Stimulated activated CD4-positive, alpha-beta T cell treated with anti-CD3 and anti-CD28 coated beads, Interleukin-1b, Interleukin-23, amount 100 ng/mL, for 4 hours (primary cell): ENCODE data around the gene MAP7D3.
"Not testable (repeated sequence)": the region's sequence is repeated elsewhere in the genome, so short reads cannot be mapped to it uniquely, and the experiment has no call there.

Experiments
- DNase-seq, 2 donors: peaks; one replicate each; pipeline ENCODE4 v3.0.0-alpha.2; 2020; ENCODE audit warnings: low read depth in 2 of 2

MAP7D3 gene

DNA sequence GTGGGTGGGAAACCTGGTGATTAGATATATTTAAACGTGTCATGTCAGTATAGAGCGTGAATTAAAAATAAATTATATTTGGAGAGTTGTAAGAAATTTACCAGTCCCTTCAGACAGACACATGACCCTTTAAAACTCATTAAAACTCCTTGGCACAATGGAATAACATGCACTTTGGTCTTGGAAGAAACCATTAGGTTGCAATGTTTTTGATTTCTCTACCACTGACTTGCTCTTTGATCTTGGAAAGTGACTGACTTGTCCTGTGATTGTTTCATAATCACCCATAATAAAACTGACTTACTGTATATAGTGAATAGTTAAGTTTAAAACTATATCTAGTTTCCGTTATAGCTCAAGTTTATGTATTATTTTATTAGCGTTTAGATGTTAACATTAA, 68.0 kb downstream of the MAP7D3 start:
- no peak for DNase-seq

DNA sequence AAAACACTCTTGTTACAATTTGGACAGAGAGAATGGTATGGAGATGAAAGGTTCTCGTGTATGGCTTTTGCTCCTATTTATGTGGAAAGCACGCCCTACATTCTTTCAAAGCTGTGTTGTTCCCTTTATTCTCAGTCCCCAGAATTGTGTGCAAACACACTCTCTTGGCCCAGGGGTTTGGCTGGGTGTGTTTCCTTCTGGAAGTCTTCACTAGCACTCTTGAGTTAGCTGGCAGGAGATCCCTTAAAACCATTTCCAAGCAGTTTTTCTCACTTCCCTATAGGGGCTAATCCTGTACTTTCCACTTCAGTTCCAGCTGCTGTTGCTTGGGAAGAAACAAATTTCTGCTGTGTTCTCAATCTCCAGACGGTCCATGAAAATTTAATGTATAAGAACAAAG, 68.8 kb downstream of the MAP7D3 start:
- DNase-seq, result no peak

DNA sequence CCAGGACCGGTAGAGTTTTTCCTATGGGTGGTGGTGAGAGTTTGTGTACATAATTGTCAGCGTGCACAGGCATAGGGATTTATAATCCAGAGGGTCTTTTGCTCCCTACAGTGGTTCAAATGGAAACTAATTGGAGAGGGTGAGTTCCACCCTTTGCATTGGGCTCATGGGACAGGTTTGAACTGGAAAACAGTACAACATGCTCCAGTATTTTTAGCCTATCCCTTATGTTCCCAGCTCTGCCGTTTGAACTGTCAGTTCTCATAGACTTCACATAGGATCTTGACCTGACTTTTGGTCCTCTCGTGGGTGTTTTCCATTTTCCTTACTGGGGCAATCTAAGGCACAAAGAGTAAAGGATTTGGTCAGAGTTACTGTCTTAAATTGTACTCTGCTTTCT, 72.1 kb downstream of the MAP7D3 start:
- DNase-seq, result no peak

DNA sequence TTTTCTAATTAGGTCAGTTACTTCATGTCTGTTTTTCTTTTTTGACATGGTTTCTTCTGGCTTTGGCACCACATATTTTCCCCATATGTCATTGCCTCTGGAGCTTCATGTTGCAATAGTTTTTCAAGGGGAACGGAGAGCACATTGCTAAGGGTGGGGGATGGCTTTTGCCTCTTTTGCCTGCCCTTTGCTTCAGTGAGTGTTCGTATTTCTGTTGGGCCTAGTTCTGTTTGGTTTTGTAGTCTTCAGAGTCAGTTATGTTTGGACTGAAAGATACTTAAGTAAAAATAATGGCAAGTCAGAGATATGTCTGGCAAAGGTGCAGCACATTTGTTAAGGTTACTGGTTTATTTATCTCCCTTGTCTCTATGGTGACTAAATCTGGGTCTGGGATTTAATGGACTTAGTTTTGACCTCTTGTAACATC, 74.8 kb downstream of the MAP7D3 start:
- DNase-seq, result no peak

DNA sequence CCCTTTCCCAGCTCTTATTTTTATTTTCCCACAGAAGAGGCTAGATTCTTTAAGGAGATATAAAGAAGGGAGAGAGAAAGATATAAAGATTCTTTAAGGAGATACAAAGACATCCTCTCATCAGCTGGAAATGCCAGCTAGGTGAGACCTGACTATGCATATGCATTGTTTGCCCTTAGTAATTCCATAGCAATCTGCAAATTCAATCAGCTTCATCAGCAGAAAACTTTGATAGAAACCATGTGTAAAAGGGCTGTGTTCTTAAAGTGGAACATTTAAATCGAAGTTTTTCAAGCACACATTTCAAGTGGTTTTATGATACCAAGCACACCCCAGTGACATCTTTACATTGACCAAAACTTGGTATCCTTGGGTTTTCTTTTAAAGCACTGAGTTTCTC, 79.8 kb downstream of the MAP7D3 start:
- DNase-seq, result no peak

DNA sequence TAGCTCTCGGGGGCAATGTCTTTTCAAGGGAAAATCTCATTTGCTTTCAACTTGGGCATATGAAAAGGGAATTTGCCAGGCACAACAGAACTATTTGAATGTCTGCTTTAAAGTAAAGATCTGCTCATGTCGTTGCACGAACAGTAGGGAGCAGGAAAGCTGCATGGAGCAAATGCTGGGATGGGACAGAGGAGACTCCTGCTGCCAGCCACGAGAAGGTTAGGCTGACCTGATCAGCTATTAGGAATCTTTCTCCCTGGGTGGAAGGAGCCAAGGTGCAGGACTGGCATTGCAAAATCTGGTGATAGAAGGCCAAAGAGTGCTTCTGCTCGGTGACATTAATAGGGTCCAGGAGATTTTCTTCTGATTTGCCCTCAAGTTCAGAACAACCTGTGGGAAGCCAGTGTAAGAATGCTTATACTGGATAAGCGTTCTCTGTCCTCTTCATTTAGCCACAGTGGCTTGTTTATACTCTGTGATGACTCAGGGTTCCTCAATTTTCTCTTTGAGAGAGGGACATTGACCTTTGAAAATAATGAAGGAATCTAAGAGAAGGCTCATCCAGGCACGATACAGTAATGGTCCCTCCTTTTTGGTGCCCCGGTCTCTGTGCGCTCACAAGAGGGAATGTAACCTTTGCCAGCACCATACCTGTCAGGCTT, 80.9 kb downstream of the MAP7D3 start:
- DNase-seq, result no peak

DNA sequence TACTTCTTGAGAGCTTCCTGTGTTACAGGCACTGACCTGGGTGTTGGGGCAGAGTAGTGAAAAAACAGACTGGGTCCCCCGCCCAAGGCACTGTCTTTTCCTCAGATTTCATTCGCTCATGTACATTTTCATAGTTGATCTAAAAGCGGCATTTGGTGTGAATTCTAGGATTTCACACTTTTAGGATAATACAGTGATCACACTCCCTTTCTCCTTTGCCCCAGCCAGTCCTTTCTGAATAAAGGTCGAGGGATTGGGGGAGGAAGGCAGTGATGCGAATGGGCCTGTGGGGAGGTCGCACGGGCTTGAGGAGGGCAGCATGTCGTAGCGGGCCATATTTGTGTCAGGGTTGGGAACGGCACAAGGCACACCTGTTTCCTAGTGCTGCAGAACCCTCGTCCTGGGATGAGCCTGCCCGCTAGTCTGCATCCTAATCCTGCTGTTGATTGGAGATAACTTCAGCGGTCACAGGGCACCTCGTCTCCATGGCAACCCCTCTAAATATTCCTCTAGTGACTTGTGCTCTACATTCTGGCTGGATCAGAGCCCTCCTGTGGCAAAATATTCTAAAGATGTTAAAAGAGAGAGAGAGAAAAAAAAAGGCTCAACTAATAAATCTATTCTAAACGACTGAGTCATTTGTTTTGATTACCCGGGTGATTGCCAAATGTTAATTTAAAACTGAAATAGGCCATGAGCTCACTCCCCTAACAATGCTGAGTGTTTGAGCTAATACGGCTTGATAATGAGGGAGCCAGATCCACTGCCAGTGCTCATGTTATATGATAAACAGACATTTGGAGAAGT, 82.1 kb downstream of the MAP7D3 start:
- no peak for DNase-seq

DNA sequence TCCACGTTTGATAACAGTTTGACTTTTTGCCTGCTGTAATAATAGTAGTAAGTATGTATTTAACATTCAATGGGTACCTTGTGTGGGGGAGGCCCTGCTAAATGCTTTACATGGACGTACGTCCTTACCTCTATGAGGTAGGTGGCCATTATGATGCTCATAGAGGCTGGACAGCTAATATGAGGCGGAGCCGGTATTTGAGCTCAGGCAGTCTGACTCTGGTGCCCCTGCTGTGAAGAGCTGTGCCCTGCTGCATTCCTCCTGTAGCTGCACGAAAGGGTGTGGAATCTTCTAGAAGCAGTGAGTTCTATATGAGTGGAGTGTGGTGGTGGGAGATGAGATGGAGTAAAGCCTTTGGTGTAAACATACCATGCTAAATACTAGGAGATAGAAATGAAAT, 83.2 kb downstream of the MAP7D3 start:
- not testable (repeated sequence) for DNase-seq

DNA sequence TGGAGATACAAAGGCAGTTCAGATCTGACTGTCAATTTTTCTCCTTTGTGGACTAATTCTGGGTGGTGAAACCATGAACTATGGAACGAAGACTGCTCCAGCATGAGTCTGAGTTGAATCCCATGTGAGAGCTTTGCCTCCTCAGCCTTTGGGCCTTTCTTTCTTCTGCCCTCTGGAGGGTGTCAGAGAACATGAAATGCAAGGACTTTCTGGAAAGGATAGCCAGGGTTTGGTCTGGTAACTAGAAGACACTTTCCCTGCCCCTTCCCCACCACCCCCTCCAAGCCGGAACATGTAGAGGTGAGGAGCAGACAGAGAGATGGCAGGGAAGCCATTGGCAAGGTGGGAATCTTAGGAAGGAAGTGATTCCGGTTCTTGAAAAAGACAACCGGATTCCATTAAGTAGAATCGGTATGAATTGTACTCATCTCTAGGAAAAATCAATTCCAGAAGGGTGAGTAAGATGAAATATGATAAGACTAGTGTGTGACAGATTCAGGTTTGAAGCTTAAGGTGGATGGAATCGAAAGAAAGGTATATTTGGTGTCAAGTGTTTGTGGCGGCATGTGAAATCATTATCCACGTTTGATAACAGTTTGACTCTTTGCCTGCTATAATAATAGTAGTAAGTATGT, 84.9 kb downstream of the MAP7D3 start:
- DNase-seq, result no peak

DNA sequence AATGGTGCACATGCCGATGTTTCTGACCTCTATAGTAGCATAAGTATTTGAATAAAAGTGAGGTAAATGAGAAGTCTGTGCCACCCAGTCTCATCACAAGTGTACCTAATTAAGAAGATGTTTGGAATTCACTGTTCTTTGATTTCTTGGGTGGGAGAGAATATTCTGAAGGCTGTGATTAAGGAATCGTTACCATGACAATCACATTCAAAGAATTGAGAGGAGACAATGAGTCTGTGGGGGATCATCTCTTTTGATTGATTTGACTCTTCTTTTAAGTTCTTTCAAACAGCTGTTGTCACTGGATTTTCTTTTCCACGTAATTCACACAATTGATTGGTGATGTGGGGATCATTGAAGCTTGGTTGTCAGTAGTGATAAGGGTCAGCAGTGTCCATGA, 85.8 kb downstream of the MAP7D3 start:
- DNase-seq, result no peak

DNA sequence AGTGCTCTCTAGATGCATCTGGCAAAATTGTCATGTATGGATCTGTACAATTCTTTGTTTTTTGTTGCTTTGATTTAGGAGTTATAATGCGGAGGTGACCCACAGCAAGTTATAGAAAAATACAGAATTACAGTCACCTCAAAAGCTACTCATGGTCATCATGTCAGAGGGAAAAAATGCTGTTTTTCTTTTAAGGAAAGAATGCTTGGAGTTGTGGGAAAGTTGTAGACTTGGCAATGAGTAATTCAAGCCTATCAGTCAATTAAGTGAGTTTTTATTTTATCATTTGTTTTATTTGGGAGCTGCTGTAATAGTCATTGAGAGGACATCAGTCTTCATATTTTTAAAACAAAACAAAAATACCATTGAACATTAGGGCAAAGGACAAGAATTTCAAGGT, 87.5 kb downstream of the MAP7D3 start:
- no peak for DNase-seq
